ENCODE data around the gene SCML2. TPM values are rescaled to one million over a fixed set of nuclear protein-coding genes. Genes with fewer than 3 reads are reported as not detected.

The SCML2 gene
- 1 to 10 TPM; 2.3 TPM for total RNA-seq

- ATAC-seq: peak; percentile 68
- Histone ChIP-seq H3K9me3 (no peaks in the 10 kb centered on the region), H3K4me1 (peaks cover 5% of the 10 kb centered on the region), H3K27ac (no peak within 1 kb of the TSS), H3K4me3 (peak within 1 kb of the TSS in 1 of 2 donors; percentile 15), H3K36me3 (replicated peaks in 1 of 2; ENCODE audit: insufficient read depth in 1 of 2, low read depth in 2 of 2) (no peaks in the 10 kb centered on the region), H3K27me3 (no peaks in the 10 kb centered on the region)
- 0 to 3% methylated on average over 4 to 30 of the region's 92 CpGs for WGBS, 2 donors
- intact Hi-C loops (cut with DNase I): no loop called here
- DNase-seq: peak; percentile 16 to 62 (median 38)
- TF ChIP-seq CTCF (IDR thresholded peaks at IDR 0.05): no peak
- no peak for TF ChIP-seq POLR2A (IDR thresholded peaks at IDR 0.05)
These were observed at the start of gene SCML2 for GRCh38 chrX:18354369-18355223. SCML2 (minus strand) TSS chrX:18354688; CDS start chrX:18334071, 20,617 bp downstream.

- H3K9me3 ChIP-seq: no peaks in the 10 kb centered on the region
These were observed 47.3 kb upstream of the SCML2 start for GRCh38 chrX:18401848-18402213.

GRCh38 chrX:18394477-18394876, 40.0 kb upstream of the SCML2 start:
- no peak for ATAC-seq
- Histone ChIP-seq H3K36me3 (replicated peaks in 1 of 2; ENCODE audit: insufficient read depth in 1 of 2, low read depth in 2 of 2) (no peaks in the 10 kb centered on the region), H3K9me3 (no peaks in the 10 kb centered on the region), H3K27ac (peak overlapping the region in 3 of 4 donors; percentile 26 to 36 (median 28)), H3K4me3 (no peak overlapping the region), H3K27me3 (no peaks in the 10 kb centered on the region), H3K4me1 (no peaks in the 10 kb centered on the region)
- no peak for TF ChIP-seq POLR2A (IDR thresholded peaks at IDR 0.05)
- no peak for TF ChIP-seq CTCF (IDR thresholded peaks at IDR 0.05)
- WGBS, 2 donors: 41 to 53% methylated on average over 4 to 11 of the region's 11 CpGs
- no peak for DNase-seq
- intact Hi-C loops (cut with DNase I): no loop called here

More at GRCh38 chrX:18401848-18402213, 47.3 kb upstream of the SCML2 start:
- Histone ChIP-seq H3K4me1 (no peaks in the 10 kb centered on the region), H3K36me3 (replicated peaks in 1 of 2; ENCODE audit: insufficient read depth in 1 of 2, low read depth in 2 of 2) (no peaks in the 10 kb centered on the region), H3K4me3 (no peak overlapping the region), H3K27me3 (no peaks in the 10 kb centered on the region), H3K27ac (no peak overlapping the region)
- ATAC-seq (no peak), DNase-seq (no peak)
- TF ChIP-seq POLR2A (IDR thresholded peaks at IDR 0.05) (no peak), CTCF (IDR thresholded peaks at IDR 0.05) (no peak)
- WGBS, 2 donors: 69 to 75% methylated on average over 4 of the region's 4 CpGs
- intact Hi-C loops (cut with DNase I): loop anchor here (10.0 kb wide), 1 partner anchor 493 kb away; no protein-coding TSS in a partner anchor

- Histone ChIP-seq H3K27ac (no peak overlapping the region), H3K27me3 (no peaks in the 10 kb centered on the region), H3K4me1 (no peaks in the 10 kb centered on the region), H3K4me3 (no peak overlapping the region), H3K9me3 (no peaks in the 10 kb centered on the region), H3K36me3 (replicated peaks in 1 of 2; ENCODE audit: insufficient read depth in 1 of 2, low read depth in 2 of 2) (no peaks in the 10 kb centered on the region)
- TF ChIP-seq POLR2A (IDR thresholded peaks at IDR 0.05) (no peak), CTCF (IDR thresholded peaks at IDR 0.05) (peak; percentile 37 to 74 (median 66))
- ATAC-seq (no peak), DNase-seq (peak; percentile 65 to 85 (median 67))
- 9 to 18% methylated on average over 7 to 9 of the region's 9 CpGs for WGBS, 2 donors
- intact Hi-C loops (cut with DNase I): no loop called here
These were observed 36.6 kb upstream of the SCML2 start for GRCh38 chrX:18390941-18391538.

All from body of pancreas (tissue), 4 donors.